HFFc6 (cell line): ENCODE measurements around the gene DTNB. TPM values are rescaled to one million over a fixed set of nuclear protein-coding genes. Genes with fewer than 3 reads are reported as not detected.

Experiments
- DNase-seq: peaks from one replicate; pipeline ENCODE4 v3.0.0-alpha.2; 2018
- H3K27ac Mint-ChIP-seq: 2 replicates; pipeline ENCODE4 v1.8.0; 2020; ENCODE audit warnings: mild to moderate bottlenecking, mixed read lengths
- H3K27me3 Mint-ChIP-seq: 2 replicates; pipeline ENCODE4 v1.8.0; 2021; ENCODE audit warnings: mild to moderate bottlenecking, moderate library complexity, mixed read lengths; ENCODE audit not compliant: insufficient read depth
- H3K36me3 Mint-ChIP-seq: 2 replicates; pipeline ENCODE4 v1.8.0; 2021; ENCODE audit warnings: low read depth, mixed read lengths
- H3K4me1 Mint-ChIP-seq: 2 replicates; pipeline ENCODE4 v1.8.0; 2020; ENCODE audit warnings: low read depth, mixed read lengths
- H3K4me3 Mint-ChIP-seq: 2 replicates; pipeline ENCODE4 v1.8.0; 2020; ENCODE audit warnings: mild to moderate bottlenecking, moderate library complexity, mixed read lengths
- H3K9me3 Mint-ChIP-seq: 2 replicates; pipeline ENCODE4 v1.8.0; 2020; ENCODE audit warnings: mild to moderate bottlenecking, mixed read lengths
- microRNA-seq: library from miRNA; unstranded; fragments of <30 nt; microRNA quantifications from one replicate; pipeline ENCODE4, GENCODE V29; 2019
- total RNA-seq, 6 experiments: library from RNA; stranded (reverse); fragmentation: NEBNext Ultra II Directional; extraction: Animal tissue kit (Norgen Biotek cat#: 25700); gene quantifications; 2 replicates in 1 of 6; 3 replicates in 5 of 6; pipeline ENCODE4 v1.2.3, GENCODE V29; 2021
- TF ChIP-seq, protein P1 (sequence below): fragments of 200-600 bp; sonication (generic); IDR thresholded peaks from 2 replicates; pipeline ENCODE4 v1.5.0; 2021; ENCODE audit warnings: antibody characterized with exemption, mild to moderate bottlenecking

The DTNB gene
- total RNA-seq, 6 experiments from 2014 or later = 4.2 to 6.2 (median 4.7) TPM

DNA sequence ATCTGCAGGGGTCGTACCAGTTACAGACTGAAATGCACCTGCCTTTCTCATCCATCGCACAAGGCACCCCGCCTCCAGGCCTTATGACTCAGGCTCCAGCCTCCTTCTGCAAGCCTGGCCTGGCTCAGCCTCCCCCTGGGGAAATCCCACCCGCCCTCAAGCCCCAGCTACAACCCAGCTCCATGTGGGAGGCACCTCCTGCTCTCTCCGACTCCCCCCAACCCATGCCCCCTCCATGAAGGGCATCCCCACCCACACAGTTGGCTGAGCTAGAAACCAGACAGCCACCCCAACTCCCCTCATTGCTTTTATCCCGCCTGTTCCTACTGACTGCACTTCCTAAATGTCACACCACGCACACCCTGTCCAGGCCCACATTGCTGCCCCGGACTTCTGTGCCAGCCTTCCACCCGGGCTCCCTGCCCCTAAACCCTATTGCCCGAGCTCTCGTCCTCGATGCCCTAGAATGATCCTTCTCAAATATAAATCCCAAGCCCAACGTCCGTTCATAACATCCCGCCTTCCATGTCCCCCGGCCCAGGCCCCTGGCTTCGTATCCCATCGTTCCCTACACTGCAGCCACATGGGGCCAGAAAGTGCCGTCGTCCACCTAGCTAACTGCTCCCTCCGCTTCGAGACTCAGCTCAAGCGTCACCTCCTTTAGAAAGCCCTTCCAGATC, 341.6 kb downstream of the DTNB start:
- peaks cover 10% of the 10 kb centered on the region for H3K36me3 Mint-ChIP-seq
- TF ChIP-seq, protein P1, sequence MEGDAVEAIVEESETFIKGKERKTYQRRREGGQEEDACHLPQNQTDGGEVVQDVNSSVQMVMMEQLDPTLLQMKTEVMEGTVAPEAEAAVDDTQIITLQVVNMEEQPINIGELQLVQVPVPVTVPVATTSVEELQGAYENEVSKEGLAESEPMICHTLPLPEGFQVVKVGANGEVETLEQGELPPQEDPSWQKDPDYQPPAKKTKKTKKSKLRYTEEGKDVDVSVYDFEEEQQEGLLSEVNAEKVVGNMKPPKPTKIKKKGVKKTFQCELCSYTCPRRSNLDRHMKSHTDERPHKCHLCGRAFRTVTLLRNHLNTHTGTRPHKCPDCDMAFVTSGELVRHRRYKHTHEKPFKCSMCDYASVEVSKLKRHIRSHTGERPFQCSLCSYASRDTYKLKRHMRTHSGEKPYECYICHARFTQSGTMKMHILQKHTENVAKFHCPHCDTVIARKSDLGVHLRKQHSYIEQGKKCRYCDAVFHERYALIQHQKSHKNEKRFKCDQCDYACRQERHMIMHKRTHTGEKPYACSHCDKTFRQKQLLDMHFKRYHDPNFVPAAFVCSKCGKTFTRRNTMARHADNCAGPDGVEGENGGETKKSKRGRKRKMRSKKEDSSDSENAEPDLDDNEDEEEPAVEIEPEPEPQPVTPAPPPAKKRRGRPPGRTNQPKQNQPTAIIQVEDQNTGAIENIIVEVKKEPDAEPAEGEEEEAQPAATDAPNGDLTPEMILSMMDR = no peak
- no peaks in the 10 kb centered on the region for H3K4me1 Mint-ChIP-seq
- H3K27ac Mint-ChIP-seq = no peak overlapping the region
- H3K4me3 Mint-ChIP-seq = no peak overlapping the region
- H3K27me3 Mint-ChIP-seq = peaks cover 5% of the 10 kb centered on the region
- DNase-seq = no peak
- H3K9me3 Mint-ChIP-seq = peaks cover 11% of the 10 kb centered on the region

DNA sequence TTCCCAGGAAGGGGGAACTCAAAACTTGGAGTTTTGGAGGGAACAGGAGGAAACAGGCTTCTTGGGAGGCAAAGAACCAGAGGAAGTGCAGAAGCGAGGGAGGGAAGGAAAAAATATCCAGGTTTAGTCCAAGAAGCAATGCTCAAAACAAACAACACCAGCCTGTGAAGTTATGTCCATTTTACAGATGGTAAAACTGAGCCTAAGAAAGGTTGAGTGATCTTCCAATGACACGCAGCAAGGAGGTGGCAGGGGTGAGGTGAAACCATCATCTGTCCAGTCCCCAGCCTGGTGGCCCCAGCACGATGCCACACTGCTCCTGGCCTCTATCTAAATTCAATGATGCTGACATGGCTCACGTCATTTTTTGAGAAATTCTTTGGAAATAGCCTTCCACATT, 342.4 kb downstream of the DTNB start:
- TF ChIP-seq, protein P1 = no peak
- no peak for DNase-seq
- no peak overlapping the region for H3K4me3 Mint-ChIP-seq
- peaks cover 5% of the 10 kb centered on the region for H3K27me3 Mint-ChIP-seq
- H3K27ac Mint-ChIP-seq = no peak overlapping the region
- peaks cover 15% of the 10 kb centered on the region for H3K36me3 Mint-ChIP-seq
- peaks cover 20% of the 10 kb centered on the region for H3K9me3 Mint-ChIP-seq
- no peaks in the 10 kb centered on the region for H3K4me1 Mint-ChIP-seq

GRCh38 chr2:25330273-25330672, 343.1 kb downstream of the DTNB start:
- Mint-ChIP-seq H3K27ac (no peak overlapping the region), H3K36me3 (peaks cover 19% of the 10 kb centered on the region), H3K27me3 (peaks cover 5% of the 10 kb centered on the region), H3K4me3 (no peak overlapping the region), H3K9me3 (peaks cover 24% of the 10 kb centered on the region), H3K4me1 (no peaks in the 10 kb centered on the region)
- no peak for DNase-seq
- TF ChIP-seq, protein P1 = no peak

DNA sequence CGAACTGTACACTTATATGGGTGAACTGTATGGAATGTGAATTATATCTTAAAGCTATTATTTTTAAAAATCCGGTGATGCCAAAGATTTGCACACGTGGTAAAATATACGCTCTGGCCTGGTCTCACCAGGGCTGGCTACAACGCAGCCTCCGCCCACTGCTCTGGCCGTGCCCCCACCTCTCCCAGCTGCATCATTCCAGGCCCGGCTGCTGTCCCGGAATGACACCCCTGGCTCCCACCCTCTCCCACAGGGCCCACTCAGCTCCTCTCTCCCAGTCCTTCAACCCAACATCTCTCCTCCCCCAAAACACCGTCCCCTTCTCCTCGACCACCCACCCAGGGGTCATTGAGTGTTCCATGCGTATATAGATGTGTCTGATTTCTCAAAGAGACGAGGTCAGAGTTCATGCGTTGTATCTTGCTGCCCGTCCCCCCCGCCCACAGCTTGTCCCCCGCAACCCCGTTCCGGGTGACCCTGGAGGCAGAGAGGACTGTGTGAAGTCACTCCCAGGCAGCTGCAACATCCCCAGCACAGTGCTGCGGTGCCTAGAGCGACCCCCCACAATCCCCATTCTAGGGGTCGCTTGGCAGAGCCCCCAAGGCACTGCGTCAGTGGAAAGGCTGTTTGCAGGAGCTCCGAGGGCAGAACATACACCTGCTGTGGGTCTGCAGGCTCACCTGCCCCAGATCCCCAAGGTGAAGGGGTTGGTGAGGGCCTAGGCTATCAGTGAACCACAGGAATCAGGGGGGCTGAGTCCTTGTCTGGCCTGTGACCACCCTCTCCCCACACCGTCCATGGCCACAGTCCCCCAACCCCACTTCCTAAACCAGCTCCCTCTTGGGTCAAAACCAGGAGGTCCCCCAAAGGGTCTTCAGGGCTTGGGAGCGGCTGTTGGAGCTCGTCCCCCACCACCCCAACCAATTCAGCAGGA, 345.0 kb downstream of the DTNB start:
- Mint-ChIP-seq H3K4me3 (no peak overlapping the region), H3K27ac (no peak overlapping the region), H3K9me3 (peaks cover 24% of the 10 kb centered on the region), H3K36me3 (peaks cover 19% of the 10 kb centered on the region), H3K4me1 (peaks cover 6% of the 10 kb centered on the region), H3K27me3 (peaks cover 5% of the 10 kb centered on the region)
- TF ChIP-seq, protein P1 = no peak
- no peak for DNase-seq

Small RNA genes lying within 50 kb of the gene (microRNA-seq; reads per million reads assigned to microRNA genes)
- 206 reads per million, percentile 58 among the genes with 10 or more reads in this experiment for gene MIR1301

Other genes with a start within 250 kb of the DTNB start
- gene ASXL2, start 204.9 kb upstream of the DTNB start, total RNA-seq = 10 to 100 TPM; 24.6 to 29.6 (median 26.6) TPM